ENCODE data around the gene KLHL14. TPM values are rescaled to one million over a fixed set of nuclear protein-coding genes. Genes with fewer than 3 reads are reported as not detected.

Gene KLHL14
- total and polyA plus RNA-seq, 10 of the 15 experiments (the other 5 are each of a cell fraction or from before 2014, with no cell fraction given): 0.03 to 0.05 TPM; not detected in 8

DNA sequence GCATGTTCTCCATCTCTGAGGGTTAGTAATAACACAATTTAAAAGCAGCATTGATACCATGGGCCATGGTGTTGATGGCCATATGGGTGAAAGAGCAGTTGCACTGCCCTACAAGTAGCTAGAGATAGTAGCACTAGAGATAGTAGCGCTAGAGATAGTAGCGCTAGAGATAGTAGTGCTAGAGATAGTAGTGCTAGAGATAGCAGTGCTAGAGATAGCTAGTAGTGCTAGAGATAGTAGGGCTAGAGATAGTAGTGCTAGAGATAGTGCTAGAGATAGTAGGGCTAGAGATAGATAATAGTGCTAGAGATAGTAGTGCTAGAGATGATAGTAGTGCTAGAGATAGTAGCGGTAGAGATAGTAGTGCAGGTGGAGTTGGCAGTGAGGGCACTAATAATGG is 39.5 kb upstream of the KLHL14 start:
- no TSS peak for BruUV-seq (replicated peaks)
- Histone ChIP-seq H3K27ac (ENCODE audit: control insufficient read depth, insufficient read depth) (no peak overlapping the region), H4K20me1 (ENCODE audit: control insufficient read depth, insufficient read depth) (no peaks in the 10 kb centered on the region), H3K4me2 (ENCODE audit: control insufficient read depth, insufficient read depth) (no peak overlapping the region), H3K4me3 (no peak overlapping the region), H3K4me1 (ENCODE audit: control insufficient read depth, insufficient read depth, low read length) (no peaks in the 10 kb centered on the region), H3K79me2 (ENCODE audit: control insufficient read depth, insufficient read depth, low read length) (no peaks in the 10 kb centered on the region), H3K36me3 (ENCODE audit: control insufficient read depth in 2 of 2, insufficient read depth in 2 of 2, low read length in 1 of 2) (no peaks in the 10 kb centered on the region), H2AFZ (ENCODE audit: control insufficient read depth, low read depth, low read length) (no peak overlapping the region), H3K9ac (ENCODE audit: control insufficient read depth, insufficient read depth, low read length) (no peak overlapping the region), H3K27me3 (replicated peaks in 1 of 2; ENCODE audit: control insufficient read depth in 2 of 2, insufficient read depth in 2 of 2, low read length in 1 of 2) (no peaks in the 10 kb centered on the region), H3K9me3 (replicated peaks; ENCODE audit: control insufficient read depth, insufficient read depth, low read length) (no peaks in the 10 kb centered on the region)
- ATAC-seq (no peak), FAIRE-seq (no peak), DNase-seq (ENCODE audit: low read depth, low spot score) (no peak)
- intact Hi-C loops (cut with micrococcal nuclease; ENCODE audit: unreplicated experiment) (no loop called here), in situ Hi-C loops (cut with MboI) (no loop called here)
- ChIA-PET RAD21 (ENCODE audit: unreplicated experiment) (no interaction called here), SMC1A (ENCODE audit: uncharacterized antibody, unreplicated experiment) (interaction anchor here (0.7 to 1.0 kb wide), 2 partner anchors 10 to 1704 kb away, joined by 3 read pairs; no protein-coding TSS in a partner anchor), CTCF (no interaction called here), POLR2A (no interaction called here)
- WGBS (ENCODE audit: insufficient coverage, insufficient replicate concordance, low lambda C conversion rate, missing lambda C conversion rate): 83% methylated on average over 3 of the region's 3 CpGs
- TF ChIP-seq RFX5 (IDR thresholded peaks at IDR 0.05; ENCODE audit: low read depth, low read length) (no peak), RBBP5 (conservative IDR thresholded peaks at IDR 0.05) (no peak), POLR2AphosphoS2 (IDR thresholded peaks at IDR 0.05; ENCODE audit: low read depth, low read length) (no peak), HDAC2 (IDR thresholded peaks at IDR 0.05) (no peak), NR2F1 (conservative IDR thresholded peaks at IDR 0.05) (no peak), KDM1A (IDR thresholded peaks at IDR 0.05; ENCODE audit: borderline replicate concordance) (no peak), HCFC1 (IDR thresholded peaks at IDR 0.05; ENCODE audit: low read length) (no peak), FOXM1 (IDR thresholded peaks at IDR 0.05; ENCODE audit: low read depth, low read length) (no peak), NR2C2 (IDR thresholded peaks at IDR 0.05; ENCODE audit: borderline replicate concordance, control insufficient read depth, insufficient read length, low read depth) (no peak)
- TF ChIP-seq, protein P1, sequence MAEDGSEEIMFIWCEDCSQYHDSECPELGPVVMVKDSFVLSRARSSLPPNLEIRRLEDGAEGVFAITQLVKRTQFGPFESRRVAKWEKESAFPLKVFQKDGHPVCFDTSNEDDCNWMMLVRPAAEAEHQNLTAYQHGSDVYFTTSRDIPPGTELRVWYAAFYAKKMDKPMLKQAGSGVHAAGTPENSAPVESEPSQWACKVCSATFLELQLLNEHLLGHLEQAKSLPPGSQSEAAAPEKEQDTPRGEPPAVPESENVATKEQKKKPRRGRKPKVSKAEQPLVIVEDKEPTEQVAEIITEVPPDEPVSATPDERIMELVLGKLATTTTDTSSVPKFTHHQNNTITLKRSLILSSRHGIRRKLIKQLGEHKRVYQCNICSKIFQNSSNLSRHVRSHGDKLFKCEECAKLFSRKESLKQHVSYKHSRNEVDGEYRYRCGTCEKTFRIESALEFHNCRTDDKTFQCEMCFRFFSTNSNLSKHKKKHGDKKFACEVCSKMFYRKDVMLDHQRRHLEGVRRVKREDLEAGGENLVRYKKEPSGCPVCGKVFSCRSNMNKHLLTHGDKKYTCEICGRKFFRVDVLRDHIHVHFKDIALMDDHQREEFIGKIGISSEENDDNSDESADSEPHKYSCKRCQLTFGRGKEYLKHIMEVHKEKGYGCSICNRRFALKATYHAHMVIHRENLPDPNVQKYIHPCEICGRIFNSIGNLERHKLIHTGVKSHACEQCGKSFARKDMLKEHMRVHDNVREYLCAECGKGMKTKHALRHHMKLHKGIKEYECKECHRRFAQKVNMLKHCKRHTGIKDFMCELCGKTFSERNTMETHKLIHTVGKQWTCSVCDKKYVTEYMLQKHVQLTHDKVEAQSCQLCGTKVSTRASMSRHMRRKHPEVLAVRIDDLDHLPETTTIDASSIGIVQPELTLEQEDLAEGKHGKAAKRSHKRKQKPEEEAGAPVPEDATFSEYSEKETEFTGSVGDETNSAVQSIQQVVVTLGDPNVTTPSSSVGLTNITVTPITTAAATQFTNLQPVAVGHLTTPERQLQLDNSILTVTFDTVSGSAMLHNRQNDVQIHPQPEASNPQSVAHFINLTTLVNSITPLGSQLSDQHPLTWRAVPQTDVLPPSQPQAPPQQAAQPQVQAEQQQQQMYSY (CRISPR knock-in tag; IDR thresholded peaks at IDR 0.05): no peak
- TF ChIP-seq, protein P2, sequence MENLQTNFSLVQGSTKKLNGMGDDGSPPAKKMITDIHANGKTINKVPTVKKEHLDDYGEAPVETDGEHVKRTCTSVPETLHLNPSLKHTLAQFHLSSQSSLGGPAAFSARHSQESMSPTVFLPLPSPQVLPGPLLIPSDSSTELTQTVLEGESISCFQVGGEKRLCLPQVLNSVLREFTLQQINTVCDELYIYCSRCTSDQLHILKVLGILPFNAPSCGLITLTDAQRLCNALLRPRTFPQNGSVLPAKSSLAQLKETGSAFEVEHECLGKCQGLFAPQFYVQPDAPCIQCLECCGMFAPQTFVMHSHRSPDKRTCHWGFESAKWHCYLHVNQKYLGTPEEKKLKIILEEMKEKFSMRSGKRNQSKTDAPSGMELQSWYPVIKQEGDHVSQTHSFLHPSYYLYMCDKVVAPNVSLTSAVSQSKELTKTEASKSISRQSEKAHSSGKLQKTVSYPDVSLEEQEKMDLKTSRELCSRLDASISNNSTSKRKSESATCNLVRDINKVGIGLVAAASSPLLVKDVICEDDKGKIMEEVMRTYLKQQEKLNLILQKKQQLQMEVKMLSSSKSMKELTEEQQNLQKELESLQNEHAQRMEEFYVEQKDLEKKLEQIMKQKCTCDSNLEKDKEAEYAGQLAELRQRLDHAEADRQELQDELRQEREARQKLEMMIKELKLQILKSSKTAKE (IDR thresholded peaks at IDR 0.05; ENCODE audit: low read depth, poor library complexity, severe bottlenecking): no peak
- TF ChIP-seq, protein P3, sequence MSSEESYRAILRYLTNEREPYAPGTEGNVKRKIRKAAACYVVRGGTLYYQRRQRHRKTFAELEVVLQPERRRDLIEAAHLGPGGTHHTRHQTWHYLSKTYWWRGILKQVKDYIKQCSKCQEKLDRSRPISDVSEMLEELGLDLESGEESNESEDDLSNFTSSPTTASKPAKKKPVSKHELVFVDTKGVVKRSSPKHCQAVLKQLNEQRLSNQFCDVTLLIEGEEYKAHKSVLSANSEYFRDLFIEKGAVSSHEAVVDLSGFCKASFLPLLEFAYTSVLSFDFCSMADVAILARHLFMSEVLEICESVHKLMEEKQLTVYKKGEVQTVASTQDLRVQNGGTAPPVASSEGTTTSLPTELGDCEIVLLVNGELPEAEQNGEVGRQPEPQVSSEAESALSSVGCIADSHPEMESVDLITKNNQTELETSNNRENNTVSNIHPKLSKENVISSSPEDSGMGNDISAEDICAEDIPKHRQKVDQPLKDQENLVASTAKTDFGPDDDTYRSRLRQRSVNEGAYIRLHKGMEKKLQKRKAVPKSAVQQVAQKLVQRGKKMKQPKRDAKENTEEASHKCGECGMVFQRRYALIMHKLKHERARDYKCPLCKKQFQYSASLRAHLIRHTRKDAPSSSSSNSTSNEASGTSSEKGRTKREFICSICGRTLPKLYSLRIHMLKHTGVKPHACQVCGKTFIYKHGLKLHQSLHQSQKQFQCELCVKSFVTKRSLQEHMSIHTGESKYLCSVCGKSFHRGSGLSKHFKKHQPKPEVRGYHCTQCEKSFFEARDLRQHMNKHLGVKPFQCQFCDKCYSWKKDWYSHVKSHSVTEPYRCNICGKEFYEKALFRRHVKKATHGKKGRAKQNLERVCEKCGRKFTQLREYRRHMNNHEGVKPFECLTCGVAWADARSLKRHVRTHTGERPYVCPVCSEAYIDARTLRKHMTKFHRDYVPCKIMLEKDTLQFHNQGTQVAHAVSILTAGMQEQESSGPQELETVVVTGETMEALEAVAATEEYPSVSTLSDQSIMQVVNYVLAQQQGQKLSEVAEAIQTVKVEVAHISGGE (CRISPR knock-in tag; IDR thresholded peaks at IDR 0.05): no peak

Measured in GM12878 (cell line).